ENCODE measurements around the gene BLVRA. TPM values are rescaled to one million over a fixed set of nuclear protein-coding genes. Genes with fewer than 3 reads are reported as not detected.
"Not testable (repeated sequence)": the region's sequence is repeated elsewhere in the genome, so short reads cannot be mapped to it uniquely, and the experiment has no call there.

The BLVRA gene
- total RNA-seq, 1 experiment from 2014 or later, result 27.6 TPM

DNA sequence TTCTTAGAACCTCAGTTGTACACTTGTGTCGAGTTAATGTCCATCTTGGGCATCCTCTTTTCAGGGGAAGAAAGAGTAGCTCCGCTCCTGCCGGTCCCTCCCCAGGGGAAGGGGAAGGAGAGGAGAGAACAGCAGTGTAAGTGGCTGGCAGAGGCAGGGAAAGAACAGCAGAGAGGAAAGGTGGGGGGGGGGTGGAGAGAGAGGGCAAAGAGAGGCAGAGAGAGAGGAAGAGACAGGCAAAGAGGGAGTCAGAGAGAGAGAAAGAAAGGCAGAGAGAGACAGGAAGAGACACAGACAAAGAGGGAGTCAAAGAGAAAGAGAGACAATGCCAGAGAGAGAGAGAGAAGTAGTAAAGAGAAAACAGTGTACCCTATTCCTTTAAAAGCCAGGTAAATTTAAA is 56.9 kb downstream of the BLVRA start:
- no peak for DNase-seq
- H2AFZ ChIP-seq (ENCODE audit: low read length), result no peak overlapping the region
- POLR2A ChIA-PET (ENCODE audit: unreplicated experiment), result no interaction called here
- H3K27ac ChIP-seq (ENCODE audit: low read length), result no peak overlapping the region
- H3K36me3 ChIP-seq (ENCODE audit: low read depth, low read length), result no peaks in the 10 kb centered on the region
- H3F3A ChIP-seq (ENCODE audit: low read length, unreplicated experiment), result no peaks in the 10 kb centered on the region
- H3K9me3 ChIP-seq (ENCODE audit: low read length), result no peaks in the 10 kb centered on the region
- ATAC-seq, result no peak
- no peaks in the 10 kb centered on the region for H3K79me2 ChIP-seq (ENCODE audit: low read length)
- intact Hi-C loops (cut with micrococcal nuclease), result no loop called here
- no peak overlapping the region for H3K4me2 ChIP-seq (ENCODE audit: low read length)
- BruUV-seq (replicated peaks), result no TSS peak
- H3K9me2 ChIP-seq (replicated peaks; ENCODE audit: low read length), result no peaks in the 10 kb centered on the region
- TF ChIP-seq, protein P1, sequence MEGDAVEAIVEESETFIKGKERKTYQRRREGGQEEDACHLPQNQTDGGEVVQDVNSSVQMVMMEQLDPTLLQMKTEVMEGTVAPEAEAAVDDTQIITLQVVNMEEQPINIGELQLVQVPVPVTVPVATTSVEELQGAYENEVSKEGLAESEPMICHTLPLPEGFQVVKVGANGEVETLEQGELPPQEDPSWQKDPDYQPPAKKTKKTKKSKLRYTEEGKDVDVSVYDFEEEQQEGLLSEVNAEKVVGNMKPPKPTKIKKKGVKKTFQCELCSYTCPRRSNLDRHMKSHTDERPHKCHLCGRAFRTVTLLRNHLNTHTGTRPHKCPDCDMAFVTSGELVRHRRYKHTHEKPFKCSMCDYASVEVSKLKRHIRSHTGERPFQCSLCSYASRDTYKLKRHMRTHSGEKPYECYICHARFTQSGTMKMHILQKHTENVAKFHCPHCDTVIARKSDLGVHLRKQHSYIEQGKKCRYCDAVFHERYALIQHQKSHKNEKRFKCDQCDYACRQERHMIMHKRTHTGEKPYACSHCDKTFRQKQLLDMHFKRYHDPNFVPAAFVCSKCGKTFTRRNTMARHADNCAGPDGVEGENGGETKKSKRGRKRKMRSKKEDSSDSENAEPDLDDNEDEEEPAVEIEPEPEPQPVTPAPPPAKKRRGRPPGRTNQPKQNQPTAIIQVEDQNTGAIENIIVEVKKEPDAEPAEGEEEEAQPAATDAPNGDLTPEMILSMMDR (conservative IDR thresholded peaks at IDR 0.05; ENCODE audit: low read depth, low read length), result no peak
- no peak for TF ChIP-seq EZH2 (IDR thresholded peaks at IDR 0.05; ENCODE audit: low read length, unreplicated experiment)
- no peak for TF ChIP-seq EZH2phosphoT487 (IDR thresholded peaks at IDR 0.05; ENCODE audit: borderline replicate concordance, low read length)
- CTCF ChIA-PET, result no interaction called here
- no peak overlapping the region for H3K9ac ChIP-seq (ENCODE audit: low read length)
- H3K27me3 ChIP-seq (ENCODE audit: low read length), result no peaks in the 10 kb centered on the region
- no peak overlapping the region for H3K4me3 ChIP-seq (ENCODE audit: low read length)
- H4K20me1 ChIP-seq (ENCODE audit: low read length), result no peaks in the 10 kb centered on the region
- no peaks in the 10 kb centered on the region for H3K4me1 ChIP-seq (ENCODE audit: insufficient read depth, low read length)

GRCh38 chr7:43816046-43816797 is 57.7 kb downstream of the BLVRA start:
- H2AFZ ChIP-seq (ENCODE audit: low read length); intact Hi-C loops (cut with micrococcal nuclease); H3K4me1 ChIP-seq (ENCODE audit: insufficient read depth, low read length); ATAC-seq; H3K9me2 ChIP-seq (replicated peaks; ENCODE audit: low read length); H4K20me1 ChIP-seq (ENCODE audit: low read length); CTCF ChIA-PET; H3K4me3 ChIP-seq (ENCODE audit: low read length); H3K27me3 ChIP-seq (ENCODE audit: low read length); H3K79me2 ChIP-seq (ENCODE audit: low read length); DNase-seq; H3K9me3 ChIP-seq (ENCODE audit: low read length); H3K9ac ChIP-seq (ENCODE audit: low read length); H3K36me3 ChIP-seq (ENCODE audit: low read depth, low read length); BruUV-seq (replicated peaks); H3K4me2 ChIP-seq (ENCODE audit: low read length); H3F3A ChIP-seq (ENCODE audit: low read length, unreplicated experiment); H3K27ac ChIP-seq (ENCODE audit: low read length); POLR2A ChIA-PET (ENCODE audit: unreplicated experiment): not testable (repeated sequence)

DNA sequence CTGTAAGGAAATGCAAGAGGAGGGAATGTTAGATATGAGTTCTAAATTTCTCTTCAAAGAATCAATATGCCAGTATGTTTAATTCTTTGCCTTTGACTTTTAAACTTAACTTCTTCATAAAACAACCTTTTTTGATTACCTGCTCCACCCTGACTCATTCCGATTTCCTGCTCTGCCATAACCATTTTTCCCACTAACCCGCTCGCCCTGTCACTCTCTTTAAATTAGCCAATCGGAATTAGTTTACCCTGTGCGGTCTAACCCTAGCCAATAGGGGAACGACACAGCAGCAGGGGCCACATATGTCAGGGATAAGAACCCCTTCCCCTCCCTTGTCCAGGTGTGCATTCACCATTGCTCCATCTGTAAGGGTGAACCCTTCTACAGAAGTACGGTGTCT is 64.9 kb downstream of the BLVRA start:
- DNase-seq; intact Hi-C loops (cut with micrococcal nuclease); POLR2A ChIA-PET (ENCODE audit: unreplicated experiment); H3K9ac ChIP-seq (ENCODE audit: low read length); H3K36me3 ChIP-seq (ENCODE audit: low read depth, low read length); H2AFZ ChIP-seq (ENCODE audit: low read length); BruUV-seq (replicated peaks); H3K4me1 ChIP-seq (ENCODE audit: insufficient read depth, low read length); H4K20me1 ChIP-seq (ENCODE audit: low read length); H3K4me2 ChIP-seq (ENCODE audit: low read length); H3K9me3 ChIP-seq (ENCODE audit: low read length); H3F3A ChIP-seq (ENCODE audit: low read length, unreplicated experiment); H3K9me2 ChIP-seq (replicated peaks; ENCODE audit: low read length); H3K27ac ChIP-seq (ENCODE audit: low read length); H3K79me2 ChIP-seq (ENCODE audit: low read length); ATAC-seq; H3K4me3 ChIP-seq (ENCODE audit: low read length); CTCF ChIA-PET; H3K27me3 ChIP-seq (ENCODE audit: low read length): not testable (repeated sequence)

DNA sequence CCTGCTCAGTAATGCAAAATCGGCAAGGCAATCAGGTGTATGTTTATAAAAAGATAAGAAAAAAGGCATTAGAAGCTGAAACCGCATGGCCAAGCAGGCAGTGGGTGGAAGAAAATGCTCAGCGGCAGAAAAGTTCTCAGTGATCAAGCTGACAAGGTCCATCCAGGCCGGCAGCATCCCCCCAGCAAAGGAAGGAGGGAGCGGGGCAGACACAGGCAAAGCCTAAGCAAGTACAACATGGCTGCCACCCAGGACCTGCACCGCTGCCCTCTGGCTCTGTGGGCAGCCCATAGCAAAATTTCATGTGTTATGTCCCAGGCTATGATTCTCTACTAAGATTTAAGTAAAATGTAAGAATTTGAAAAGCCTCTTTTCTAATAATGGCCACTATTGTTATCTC is 65.5 kb downstream of the BLVRA start:
- no peaks in the 10 kb centered on the region for H3K79me2 ChIP-seq (ENCODE audit: low read length)
- H3K9me2 ChIP-seq (replicated peaks; ENCODE audit: low read length), result no peaks in the 10 kb centered on the region
- TF ChIP-seq EZH2phosphoT487 (IDR thresholded peaks at IDR 0.05; ENCODE audit: borderline replicate concordance, low read length) (no peak), EZH2 (IDR thresholded peaks at IDR 0.05; ENCODE audit: low read length, unreplicated experiment) (no peak)
- TF ChIP-seq, protein P1 (conservative IDR thresholded peaks at IDR 0.05; ENCODE audit: low read depth, low read length), result no peak
- no peaks in the 10 kb centered on the region for H3K9me3 ChIP-seq (ENCODE audit: low read length)
- ChIA-PET CTCF (no interaction called here), POLR2A (ENCODE audit: unreplicated experiment) (no interaction called here)
- no peak for ATAC-seq
- no TSS peak for BruUV-seq (replicated peaks)
- H3K27ac ChIP-seq (ENCODE audit: low read length), result no peak overlapping the region
- DNase-seq, result no peak
- no peak overlapping the region for H3K4me2 ChIP-seq (ENCODE audit: low read length)
- H3K4me3 ChIP-seq (ENCODE audit: low read length), result no peak overlapping the region
- H3K36me3 ChIP-seq (ENCODE audit: low read depth, low read length), result no peaks in the 10 kb centered on the region
- peaks cover 7% of the 10 kb centered on the region; the same call in 1 of the 2 replicates for H3K4me1 ChIP-seq (ENCODE audit: insufficient read depth, low read length)
- no peak overlapping the region for H2AFZ ChIP-seq (ENCODE audit: low read length)
- intact Hi-C loops (cut with micrococcal nuclease), result no loop called here
- no peaks in the 10 kb centered on the region for H4K20me1 ChIP-seq (ENCODE audit: low read length)
- no peak overlapping the region for H3K9ac ChIP-seq (ENCODE audit: low read length)
- H3F3A ChIP-seq (ENCODE audit: low read length, unreplicated experiment), result no peaks in the 10 kb centered on the region
- no peaks in the 10 kb centered on the region for H3K27me3 ChIP-seq (ENCODE audit: low read length)

DNA sequence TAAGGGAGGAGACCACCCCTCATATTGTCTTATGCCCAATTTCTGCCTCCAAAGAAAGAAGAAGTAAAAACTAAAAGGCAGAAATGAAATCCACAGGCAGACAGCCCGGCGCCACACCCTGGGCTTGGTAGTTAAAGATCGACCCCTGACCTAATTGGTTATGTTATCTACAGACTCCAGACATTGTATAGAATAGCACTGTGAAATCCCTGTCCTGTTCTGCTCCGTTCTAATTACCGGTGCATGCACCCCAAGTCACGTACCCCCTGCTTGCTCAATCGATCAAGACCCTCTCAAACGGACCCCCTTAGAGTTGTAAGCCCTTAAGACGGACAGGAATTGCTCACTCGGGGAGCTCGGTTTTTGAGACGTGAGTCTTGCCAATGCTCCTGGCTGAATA is 66.0 kb downstream of the BLVRA start:
- H3K4me2 ChIP-seq (ENCODE audit: low read length); H3K4me1 ChIP-seq (ENCODE audit: insufficient read depth, low read length); BruUV-seq (replicated peaks); H3K9me3 ChIP-seq (ENCODE audit: low read length); ATAC-seq; H3K9me2 ChIP-seq (replicated peaks; ENCODE audit: low read length); CTCF ChIA-PET; H4K20me1 ChIP-seq (ENCODE audit: low read length); H3K9ac ChIP-seq (ENCODE audit: low read length); H3K27me3 ChIP-seq (ENCODE audit: low read length); intact Hi-C loops (cut with micrococcal nuclease); H3K27ac ChIP-seq (ENCODE audit: low read length); H3F3A ChIP-seq (ENCODE audit: low read length, unreplicated experiment); H3K4me3 ChIP-seq (ENCODE audit: low read length); H3K36me3 ChIP-seq (ENCODE audit: low read depth, low read length); H3K79me2 ChIP-seq (ENCODE audit: low read length); DNase-seq; H2AFZ ChIP-seq (ENCODE audit: low read length): not testable (repeated sequence)
- POLR2A ChIA-PET (ENCODE audit: unreplicated experiment), result interaction anchor here (0.6 kb wide), 1 partner anchor 95 kb away, joined by 3 read pairs; no protein-coding TSS in a partner anchor
